Caco-2 (cell line): ENCODE results near the gene PHB1. TPM values are rescaled to one million over a fixed set of nuclear protein-coding genes. Genes with fewer than 3 reads are reported as not detected.

ENCODE experiments used
- BruUV-seq: library from RNA; stranded (reverse); fragments of 400-500 nt; replicated peaks from 2 replicates; lab custom pipeline; 2021; lab: Mats Ljungman, UMichigan
- CTCF ChIA-PET: fragments of 300-600 bp; sonication (Branson Sonifier 250); formaldehyde crosslinking; loops from one replicate; lab custom pipeline; 2022; ENCODE audit warnings: antibody characterized with exemption; lab: Charles Lee
- POLR2A ChIA-PET: fragments of 300-600 bp; sonication (Branson Sonifier 250); formaldehyde crosslinking; loops from one replicate; lab custom pipeline; 2022; ENCODE audit warnings: antibody characterized with exemption; lab: Charles Lee
- DNase-seq, 2 experiments: peaks; one replicate each; pipeline versions ENCODE4 v3.0.0 to v3.0.0-alpha.2; 2020 to 2022
- H3K27me3 ChIP-seq: replicated peaks from 2 replicates; pipeline ENCODE4 v1.6.0; 2011; ENCODE audit warnings: low read length; ENCODE audit not compliant: control insufficient read depth, insufficient read depth
- H3K36me3 ChIP-seq: 2 replicates; pipeline ENCODE4 v1.5.1; 2011; ENCODE audit warnings: low read length; ENCODE audit not compliant: control insufficient read depth, insufficient read depth
- H3K4me1 ChIP-seq: fragments of 250-450 bp; sonication (Bioruptor Pico); 2 replicates; pipeline ENCODE4 v1.5.1; 2020; ENCODE audit warnings: mild to moderate bottlenecking
- H3K4me3 ChIP-seq: 2 replicates; pipeline ENCODE4 v1.5.1; 2011; ENCODE audit warnings: low read depth, mild to moderate bottlenecking, control low read depth, low read length
- H3K9me3 ChIP-seq: fragments of 250-450 bp; sonication (Bioruptor Pico); 2 replicates; pipeline ENCODE4 v1.5.1; 2020; ENCODE audit warnings: mild to moderate bottlenecking, moderate library complexity
- H3K27ac Mint-ChIP-seq: one replicate; pipeline ENCODE4 v1.8.0; 2022; ENCODE audit warnings: mixed read lengths; ENCODE audit not compliant: unreplicated experiment
- H3K27me3 Mint-ChIP-seq: one replicate; pipeline ENCODE4 v1.8.0; 2022; ENCODE audit warnings: mixed read lengths; ENCODE audit not compliant: insufficient read depth, unreplicated experiment
- H3K36me3 Mint-ChIP-seq: one replicate; pipeline ENCODE4 v1.8.0; 2022; ENCODE audit warnings: mild to moderate bottlenecking, mixed read lengths; ENCODE audit not compliant: insufficient read depth, unreplicated experiment
- H3K4me1 Mint-ChIP-seq: one replicate; pipeline ENCODE4 v1.8.0; 2022; ENCODE audit warnings: low read depth, mixed read lengths; ENCODE audit not compliant: unreplicated experiment
- H3K4me3 Mint-ChIP-seq: one replicate; pipeline ENCODE4 v1.8.0; 2022; ENCODE audit warnings: mild to moderate bottlenecking, moderate library complexity, mixed read lengths; ENCODE audit not compliant: unreplicated experiment
- H3K9me3 Mint-ChIP-seq: one replicate; pipeline ENCODE4 v1.8.0; 2022; ENCODE audit warnings: mixed read lengths; ENCODE audit not compliant: unreplicated experiment
- intact Hi-C: fragments of 100-400 bp; cut with micrococcal nuclease; formaldehyde crosslinking; loops from one replicate; pipeline ENCODE4 v1.10.0; 2022; ENCODE audit not compliant: unreplicated experiment
- total RNA-seq: library from RNA; stranded (reverse); gene quantifications from 2 replicates; pipeline ENCODE4 v1.2.3, GENCODE V29; 2022
- TF ChIP-seq, protein P1 (sequence below), 2 experiments: fragments of 200-600 bp in 1 of 2; IDR thresholded peaks; 1 replicate in 1 of 2; 2 replicates in 1 of 2; pipeline versions ENCODE4 v1.5.1 to v1.8.0; 2011 to 2022; ENCODE audit warnings: antibody characterized with exemption in 1 of 2, control low read depth in 1 of 2, inconsistent platforms in 1 of 2, low read depth in 1 of 2, low read length in 1 of 2, mild to moderate bottlenecking in 1 of 2, moderate library complexity in 1 of 2; ENCODE audit not compliant: insufficient read depth in 1 of 2, severe bottlenecking in 1 of 2, unreplicated experiment in 1 of 2

Gene PHB1
- total RNA-seq, 1 experiment from 2014 or later = 761 TPM

DNA sequence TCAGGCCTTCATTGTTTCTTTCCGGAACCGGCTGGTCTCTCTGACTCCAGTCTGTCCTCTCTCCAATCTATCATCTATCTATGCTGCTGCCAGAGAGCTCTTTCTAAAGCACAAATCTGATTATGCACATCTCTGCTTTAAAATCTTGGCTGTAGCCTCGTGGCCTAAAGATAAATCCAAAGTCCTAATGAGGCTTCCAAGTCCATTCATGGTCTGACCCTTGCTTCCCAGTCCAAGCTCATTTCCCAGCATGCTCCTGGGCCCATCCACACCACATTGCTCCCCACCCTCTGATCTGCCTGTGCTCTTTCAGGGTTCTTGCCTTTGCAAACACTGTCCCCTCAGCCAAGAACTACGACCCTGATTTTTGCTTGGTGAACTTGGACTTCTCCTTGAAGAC is 21.5 kb upstream of the PHB1 start:
- no peak overlapping the region for H3K27ac Mint-ChIP-seq
- Histone ChIP-seq H3K4me3 (no peak overlapping the region), H3K27me3 (peaks cover 5% of the 10 kb centered on the region), H3K36me3 (no peaks in the 10 kb centered on the region), H3K9me3 (no peaks in the 10 kb centered on the region), H3K4me1 (no peaks in the 10 kb centered on the region)
- H3K4me3 Mint-ChIP-seq = no peak overlapping the region
- peaks cover 38% of the 10 kb centered on the region for H3K27me3 Mint-ChIP-seq
- BruUV-seq = no TSS peak
- POLR2A ChIA-PET = no interaction called here
- no peaks in the 10 kb centered on the region for H3K9me3 Mint-ChIP-seq
- DNase-seq = peak in 1 of 2 experiments; percentile 36
- H3K4me1 Mint-ChIP-seq = no peaks in the 10 kb centered on the region
- no peaks in the 10 kb centered on the region for H3K36me3 Mint-ChIP-seq
- CTCF ChIA-PET = interaction anchor here (0.5 to 4.0 kb wide), 6 partner anchors 28 to 833 kb away, joined by 3 to 35 read pairs (median 6); no protein-coding TSS in a partner anchor
- TF ChIP-seq, protein P1, sequence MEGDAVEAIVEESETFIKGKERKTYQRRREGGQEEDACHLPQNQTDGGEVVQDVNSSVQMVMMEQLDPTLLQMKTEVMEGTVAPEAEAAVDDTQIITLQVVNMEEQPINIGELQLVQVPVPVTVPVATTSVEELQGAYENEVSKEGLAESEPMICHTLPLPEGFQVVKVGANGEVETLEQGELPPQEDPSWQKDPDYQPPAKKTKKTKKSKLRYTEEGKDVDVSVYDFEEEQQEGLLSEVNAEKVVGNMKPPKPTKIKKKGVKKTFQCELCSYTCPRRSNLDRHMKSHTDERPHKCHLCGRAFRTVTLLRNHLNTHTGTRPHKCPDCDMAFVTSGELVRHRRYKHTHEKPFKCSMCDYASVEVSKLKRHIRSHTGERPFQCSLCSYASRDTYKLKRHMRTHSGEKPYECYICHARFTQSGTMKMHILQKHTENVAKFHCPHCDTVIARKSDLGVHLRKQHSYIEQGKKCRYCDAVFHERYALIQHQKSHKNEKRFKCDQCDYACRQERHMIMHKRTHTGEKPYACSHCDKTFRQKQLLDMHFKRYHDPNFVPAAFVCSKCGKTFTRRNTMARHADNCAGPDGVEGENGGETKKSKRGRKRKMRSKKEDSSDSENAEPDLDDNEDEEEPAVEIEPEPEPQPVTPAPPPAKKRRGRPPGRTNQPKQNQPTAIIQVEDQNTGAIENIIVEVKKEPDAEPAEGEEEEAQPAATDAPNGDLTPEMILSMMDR (IDR thresholded peaks at IDR 0.05; ENCODE audit: insufficient read depth in 1 of 2, low read depth in 1 of 2, low read length in 1 of 2, severe bottlenecking in 1 of 2, unreplicated experiment in 1 of 2) = no peak
- intact Hi-C loops = loop anchor here (5.0 kb wide), 1 partner anchor 36 kb away; no protein-coding TSS in a partner anchor

DNA sequence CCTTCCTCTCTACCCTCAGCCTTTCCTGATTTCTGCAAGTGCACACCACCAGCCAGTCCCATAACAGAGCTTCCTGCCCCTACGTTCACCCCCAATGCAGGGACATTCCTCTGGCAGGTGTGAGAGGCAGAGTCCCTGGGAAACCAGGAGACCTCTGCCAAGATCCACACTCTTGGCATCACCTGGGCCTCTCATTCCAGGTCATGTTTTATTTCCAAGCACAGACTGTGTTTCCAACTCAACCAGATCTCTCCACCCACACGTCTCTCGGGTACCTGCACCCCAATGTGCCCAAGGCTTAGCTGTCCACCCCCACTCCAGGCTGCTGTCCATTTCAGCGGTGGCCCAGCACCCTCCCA is 21.0 kb upstream of the PHB1 start:
- Mint-ChIP-seq H3K4me3 (no peak overlapping the region), H3K27me3 (peaks cover 34% of the 10 kb centered on the region), H3K4me1 (no peaks in the 10 kb centered on the region), H3K36me3 (no peaks in the 10 kb centered on the region), H3K9me3 (no peaks in the 10 kb centered on the region), H3K27ac (no peak overlapping the region)
- no TSS peak for BruUV-seq
- ChIA-PET CTCF (interaction anchor here (0.5 to 4.0 kb wide), 11 partner anchors 21 to 314 kb away, joined by 3 to 35 read pairs (median 4); partner anchors contain the start of gene PHB1), POLR2A (no interaction called here)
- intact Hi-C loops = loop anchor here (1.0 to 5.0 kb wide), 4 partner anchors 27 to 121 kb away; no protein-coding TSS in a partner anchor
- TF ChIP-seq, protein P1 (IDR thresholded peaks at IDR 0.05; ENCODE audit: insufficient read depth in 1 of 2, low read depth in 1 of 2, low read length in 1 of 2, severe bottlenecking in 1 of 2, unreplicated experiment in 1 of 2) = no peak
- Histone ChIP-seq H3K4me1 (no peaks in the 10 kb centered on the region), H3K4me3 (no peak overlapping the region), H3K36me3 (no peaks in the 10 kb centered on the region), H3K27me3 (peaks cover 5% of the 10 kb centered on the region), H3K9me3 (no peaks in the 10 kb centered on the region)
- peak in 1 of 2 experiments; percentile 37 for DNase-seq

GRCh38 chr17:49434821-49435670 is 20.4 kb upstream of the PHB1 start:
- H3K27me3 Mint-ChIP-seq = peaks cover 31% of the 10 kb centered on the region
- TF ChIP-seq, protein P1 (IDR thresholded peaks at IDR 0.05; ENCODE audit: insufficient read depth in 1 of 2, low read depth in 1 of 2, low read length in 1 of 2, severe bottlenecking in 1 of 2, unreplicated experiment in 1 of 2) = peak; percentile 97 to 99
- DNase-seq = peak; percentile 85 to 88
- Histone ChIP-seq H3K36me3 (no peaks in the 10 kb centered on the region), H3K27me3 (peaks cover 5% of the 10 kb centered on the region), H3K9me3 (no peaks in the 10 kb centered on the region), H3K4me1 (no peaks in the 10 kb centered on the region), H3K4me3 (no peak overlapping the region)
- H3K36me3 Mint-ChIP-seq = no peaks in the 10 kb centered on the region
- no peaks in the 10 kb centered on the region for H3K4me1 Mint-ChIP-seq
- ChIA-PET POLR2A (interaction anchor here (0.5 kb wide), 1 partner anchor 17 kb away, joined by 8 read pairs; no protein-coding TSS in a partner anchor), CTCF (interaction anchor here (0.6 to 4.0 kb wide), 11 partner anchors 11 to 127 kb away, joined by 3 to 35 read pairs (median 4); partner anchors contain the start of gene PHB1)
- H3K27ac Mint-ChIP-seq = no peak overlapping the region
- no peak overlapping the region for H3K4me3 Mint-ChIP-seq
- no TSS peak for BruUV-seq
- H3K9me3 Mint-ChIP-seq = no peaks in the 10 kb centered on the region
- intact Hi-C loops = loop anchor here (1.0 to 5.0 kb wide), 4 partner anchors 27 to 121 kb away; no protein-coding TSS in a partner anchor
